HG03575 (cell line): ENCODE data around the gene AGFG2.

Source experiments
- ATAC-seq: cut with Tn5 transposase; IDR thresholded peaks from one replicate; pipeline ENCODE4 v1.9.1; 2021; ENCODE audit not compliant: unreplicated experiment, insufficient number of reproducible peaks, low FRiP score; ENCODE audit errors: extremely low read depth

The AGFG2 gene

DNA sequence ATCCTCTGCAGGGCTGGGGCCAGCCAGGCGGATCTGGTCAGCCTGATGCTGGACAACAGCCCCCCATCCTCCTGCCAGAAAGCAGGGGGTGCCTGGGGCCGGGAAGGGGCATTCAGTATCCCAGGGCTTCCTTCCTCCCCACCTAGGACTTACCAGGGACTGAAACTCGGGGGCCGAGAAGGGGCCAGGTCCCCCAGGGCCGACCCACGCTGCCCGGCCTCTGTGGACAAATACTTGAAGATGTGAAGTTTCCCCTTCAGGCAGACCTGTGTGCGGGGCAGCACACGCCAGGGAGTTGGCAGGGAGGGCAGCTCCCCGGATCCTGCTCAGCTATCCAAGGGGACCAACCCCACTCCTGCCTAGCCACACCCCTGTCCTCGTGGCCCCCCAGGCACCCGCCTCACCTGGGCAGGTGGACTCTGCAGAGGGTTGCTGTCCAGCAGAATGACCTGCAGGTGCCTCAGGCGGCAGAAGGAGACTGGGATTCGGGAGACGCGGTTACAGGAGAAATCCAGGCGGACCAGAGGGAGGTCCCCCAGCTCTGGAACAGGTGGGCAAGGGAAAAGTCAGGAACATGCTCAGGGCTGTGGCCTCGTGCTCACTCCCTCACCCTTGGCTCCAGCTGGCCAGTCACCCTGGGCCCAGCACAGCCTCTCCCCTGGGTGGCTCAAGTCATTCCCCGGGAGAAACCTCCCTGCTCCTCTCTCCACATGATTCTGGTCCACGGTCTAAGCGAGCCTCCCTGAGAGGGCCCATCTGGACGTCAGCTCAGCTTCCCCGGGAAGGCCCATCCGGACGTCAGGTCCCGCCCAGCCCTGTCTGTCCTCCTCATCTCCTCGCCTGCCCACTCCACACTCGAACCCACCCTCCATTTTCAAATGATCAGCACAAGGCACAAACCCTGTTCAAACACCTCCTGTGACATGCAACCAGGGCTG is 39.5 kb downstream of the AGFG2 start:
- ATAC-seq: no peak

DNA sequence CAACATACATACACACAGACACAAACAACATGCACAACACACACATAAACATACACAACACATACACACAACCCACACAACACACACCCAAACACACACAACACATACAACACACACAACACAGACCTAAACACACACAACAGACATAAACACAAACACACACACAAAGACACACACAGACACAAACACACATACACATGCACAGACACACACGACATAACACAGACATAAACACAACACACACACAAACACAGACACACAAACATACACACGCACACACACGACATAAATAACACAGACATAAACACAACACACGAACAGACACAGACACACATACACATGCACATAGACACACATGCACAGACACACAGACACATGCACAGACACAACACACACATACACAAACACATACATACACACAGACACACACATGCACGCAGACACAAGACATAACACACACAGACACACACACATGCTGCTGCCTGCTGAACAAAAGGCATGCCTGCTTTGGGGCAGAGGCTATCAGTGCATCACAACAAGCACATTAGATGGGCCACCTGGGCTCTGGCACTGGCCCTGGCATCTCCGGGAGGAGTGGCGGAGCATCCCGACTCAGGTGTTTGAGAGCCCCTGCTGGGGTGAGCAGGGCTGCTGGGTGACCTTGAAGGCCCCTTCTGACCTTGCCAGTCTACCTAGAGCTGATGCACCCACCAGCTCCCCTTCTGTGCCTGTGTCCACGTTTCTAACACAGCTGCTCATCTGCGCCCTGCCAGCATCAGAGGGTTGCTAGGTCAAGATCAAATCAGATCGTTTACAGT is 41.7 kb downstream of the AGFG2 start:
- ATAC-seq: no peak

DNA sequence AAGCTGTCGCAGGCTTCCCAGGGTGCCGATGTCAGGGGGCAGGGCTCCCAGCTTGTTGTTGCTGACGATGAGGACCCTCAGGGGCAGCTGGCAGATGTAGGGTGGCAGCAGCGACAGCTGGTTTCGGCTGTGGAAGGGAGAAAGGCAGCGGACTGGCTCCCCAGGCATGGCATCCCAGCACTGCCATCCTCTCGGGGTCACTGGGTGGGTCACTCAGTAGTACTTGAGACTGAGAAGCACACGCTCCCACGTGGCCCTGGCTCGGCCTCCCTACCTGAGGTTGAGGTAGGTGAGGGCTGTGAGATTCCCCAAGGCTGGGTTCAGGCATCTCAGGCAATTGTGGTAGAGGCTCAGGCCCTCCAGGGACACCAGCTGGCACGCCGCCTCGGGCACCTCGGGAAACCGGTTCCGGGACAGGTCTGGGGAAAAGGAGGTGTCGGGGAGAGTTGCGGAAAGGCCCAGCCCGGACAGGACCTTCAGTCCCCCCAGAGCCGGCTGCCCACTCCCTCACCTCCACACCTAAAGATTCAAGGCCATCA is 43.1 kb downstream of the AGFG2 start:
- ATAC-seq: no peak

DNA sequence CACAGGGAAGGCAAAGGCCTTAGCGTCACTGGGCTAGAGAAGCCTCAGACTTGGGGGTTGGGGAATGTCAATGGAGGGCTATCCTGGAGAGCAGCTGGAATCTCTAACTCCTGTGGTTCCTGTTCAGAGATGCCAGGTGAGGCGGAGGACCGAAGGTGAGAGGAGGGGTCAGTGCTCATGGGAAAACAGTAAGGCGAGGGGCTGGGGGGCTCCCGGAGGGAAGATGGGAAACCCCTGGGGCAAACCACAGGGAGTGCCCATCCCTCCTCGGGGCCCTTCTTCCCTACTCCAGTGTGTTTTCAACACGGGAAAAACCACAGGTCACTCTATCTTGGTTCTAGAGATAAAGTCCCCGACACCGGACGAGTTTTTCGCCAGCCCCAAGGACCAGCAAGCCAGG is 43.6 kb downstream of the AGFG2 start:
- ATAC-seq: no peak

DNA sequence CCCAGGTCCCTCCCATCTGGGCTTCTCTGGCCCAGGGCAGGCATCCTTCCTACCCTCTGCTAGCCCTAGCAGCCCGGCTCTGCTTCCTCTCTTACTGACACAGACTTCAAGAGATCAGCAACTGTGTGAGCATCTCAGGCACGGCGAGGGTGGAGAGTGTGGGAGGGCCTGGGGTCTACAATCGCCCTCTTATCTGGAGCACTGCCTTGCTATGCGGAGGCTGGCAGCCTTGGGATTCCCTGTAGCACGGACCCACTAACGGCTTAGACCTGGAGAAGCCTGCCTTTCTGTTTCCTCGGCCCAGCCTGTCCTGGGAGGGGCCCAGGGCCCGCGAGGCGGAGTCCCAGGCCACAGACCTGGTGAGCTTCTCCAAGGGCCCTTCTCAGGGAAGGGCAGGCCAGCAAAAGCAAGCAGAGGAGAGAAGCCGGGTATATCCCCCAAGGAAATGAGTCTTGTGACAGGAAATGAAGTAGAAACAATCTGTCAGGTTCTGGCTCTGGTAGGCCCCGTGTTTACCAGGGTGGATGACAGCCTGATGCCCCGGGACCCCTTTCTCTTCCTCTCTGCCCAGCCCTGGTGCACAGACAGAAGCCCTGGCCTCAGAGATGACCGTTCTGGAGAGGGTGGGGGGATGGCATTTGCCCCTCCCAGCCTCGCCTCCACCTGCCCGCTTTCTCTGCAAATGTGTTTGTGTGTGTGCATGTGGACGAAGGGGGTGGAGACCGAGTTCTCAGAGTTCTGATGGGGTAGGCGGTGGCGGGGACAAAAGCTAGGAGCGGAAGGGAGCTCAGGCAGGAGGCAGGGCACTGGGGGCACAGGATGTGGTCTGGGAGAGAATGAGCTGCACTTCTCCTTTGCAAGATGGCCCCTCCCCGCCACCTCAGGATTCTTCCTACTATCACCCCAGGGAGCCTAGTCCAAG is 44.4 kb downstream of the AGFG2 start:
- ATAC-seq: no peak

DNA sequence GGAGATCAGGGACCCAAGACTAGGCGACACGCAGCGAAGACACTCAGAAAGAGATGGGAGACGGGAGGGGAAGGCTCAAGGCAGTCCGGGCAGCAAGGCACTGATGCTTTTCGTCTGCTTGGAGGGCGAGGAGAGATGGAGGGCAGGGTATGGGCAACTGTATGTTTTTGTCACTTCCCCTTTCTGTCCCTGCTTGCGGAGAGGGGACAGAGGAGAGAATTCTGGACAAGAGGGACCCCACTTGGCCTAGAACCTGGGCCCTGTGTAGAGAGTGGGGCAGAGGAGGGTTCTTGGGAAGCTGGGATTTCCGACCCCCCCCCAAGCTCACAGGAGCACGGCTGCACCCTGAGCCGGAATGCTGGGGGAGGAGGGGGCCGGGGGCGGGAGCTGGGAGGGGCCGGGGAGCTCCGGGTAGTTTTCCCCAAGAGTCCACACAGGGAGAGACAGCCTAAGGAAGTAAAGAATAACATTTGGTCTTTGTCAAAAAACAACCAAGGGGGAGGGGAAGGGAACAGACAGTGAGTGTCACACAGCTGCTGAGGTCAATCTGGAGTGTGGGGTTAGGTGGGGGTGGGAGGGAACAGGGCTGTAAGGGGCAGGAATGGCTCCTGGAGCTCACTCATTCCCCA is 45.2 kb downstream of the AGFG2 start:
- no peak for ATAC-seq

DNA sequence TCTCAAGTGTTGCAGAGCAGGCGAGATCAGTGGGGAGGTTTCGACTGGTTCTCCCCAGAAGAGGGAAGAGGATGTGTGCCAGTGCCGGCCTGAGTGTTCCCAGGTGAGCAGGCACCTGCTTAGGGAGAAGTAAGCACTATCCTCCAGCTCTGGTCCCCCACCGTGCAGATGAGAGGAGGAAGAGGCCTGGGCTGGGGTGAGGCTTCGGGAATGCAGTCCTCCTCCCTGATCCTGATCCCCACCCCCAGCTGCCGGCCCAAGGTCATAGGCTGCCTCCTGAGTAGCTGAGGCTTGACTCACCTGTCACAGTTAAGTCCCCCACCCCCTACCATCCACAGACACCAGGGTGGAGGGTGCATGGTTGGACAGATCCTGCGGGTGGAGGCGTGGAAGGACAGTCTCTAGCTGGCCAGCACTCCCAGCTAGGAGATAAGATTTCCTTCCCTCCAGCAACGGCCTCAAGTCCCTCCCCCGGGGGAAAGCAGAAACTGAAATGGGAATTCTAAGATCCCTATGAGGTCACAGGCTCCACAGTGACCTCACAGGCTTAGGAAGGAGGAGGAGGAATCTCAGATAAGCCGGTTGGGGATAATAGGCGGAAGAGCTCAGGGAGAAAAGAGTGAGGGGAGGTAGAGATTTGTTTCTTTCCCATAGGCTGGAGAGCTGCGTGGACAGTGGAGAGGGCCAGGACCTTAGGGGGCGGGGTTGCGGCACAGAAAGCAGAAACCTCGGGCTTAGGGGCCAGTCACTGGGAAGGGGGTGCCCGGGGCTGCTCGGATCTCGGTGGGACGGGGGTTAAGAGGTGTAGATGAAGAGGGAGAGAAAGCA is 45.9 kb downstream of the AGFG2 start:
- no peak for ATAC-seq

DNA sequence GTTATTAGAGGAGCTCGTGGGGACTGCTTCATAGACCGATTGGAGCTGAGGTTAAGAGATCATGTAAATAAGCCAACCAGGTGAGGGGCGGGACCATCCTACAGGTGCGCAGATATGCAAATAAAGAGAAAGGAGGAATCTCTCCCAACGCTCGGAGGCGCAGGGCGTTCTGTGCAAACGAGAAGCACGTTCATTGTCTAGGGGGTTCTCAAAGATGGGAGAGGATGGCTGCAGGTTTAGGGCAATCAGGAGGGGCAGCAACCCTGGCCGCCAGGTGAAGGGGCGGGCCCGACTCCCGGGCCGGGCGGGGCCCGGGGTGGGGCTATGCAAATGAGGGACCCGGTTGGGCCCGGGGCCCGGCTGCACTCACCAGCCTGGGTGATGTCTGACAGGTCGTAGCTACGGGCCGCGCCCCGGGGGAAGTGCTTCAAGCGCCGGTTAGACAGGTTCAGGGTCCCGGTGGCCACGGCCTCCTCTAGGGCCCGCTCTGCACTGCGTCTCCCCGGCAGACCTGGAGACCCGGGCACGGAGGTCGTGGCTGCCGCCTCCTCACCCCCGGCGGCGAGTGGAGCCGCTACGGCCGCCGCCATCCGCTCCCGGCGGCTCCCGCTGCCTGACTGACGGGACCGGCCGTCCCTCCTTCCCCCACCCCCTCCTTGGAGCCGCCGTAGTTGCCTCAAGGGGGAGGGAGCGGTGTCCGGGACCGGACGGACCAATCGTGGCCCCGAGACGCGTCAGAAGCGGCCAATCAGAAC is 46.7 kb downstream of the AGFG2 start, which contains the start of gene LRCH4:
Gene LRCH4 (minus strand): TSS at position 619 of the 755 bp plus-strand sequence. CDS start 29 bp downstream, at position 590.
- no peak for ATAC-seq

DNA sequence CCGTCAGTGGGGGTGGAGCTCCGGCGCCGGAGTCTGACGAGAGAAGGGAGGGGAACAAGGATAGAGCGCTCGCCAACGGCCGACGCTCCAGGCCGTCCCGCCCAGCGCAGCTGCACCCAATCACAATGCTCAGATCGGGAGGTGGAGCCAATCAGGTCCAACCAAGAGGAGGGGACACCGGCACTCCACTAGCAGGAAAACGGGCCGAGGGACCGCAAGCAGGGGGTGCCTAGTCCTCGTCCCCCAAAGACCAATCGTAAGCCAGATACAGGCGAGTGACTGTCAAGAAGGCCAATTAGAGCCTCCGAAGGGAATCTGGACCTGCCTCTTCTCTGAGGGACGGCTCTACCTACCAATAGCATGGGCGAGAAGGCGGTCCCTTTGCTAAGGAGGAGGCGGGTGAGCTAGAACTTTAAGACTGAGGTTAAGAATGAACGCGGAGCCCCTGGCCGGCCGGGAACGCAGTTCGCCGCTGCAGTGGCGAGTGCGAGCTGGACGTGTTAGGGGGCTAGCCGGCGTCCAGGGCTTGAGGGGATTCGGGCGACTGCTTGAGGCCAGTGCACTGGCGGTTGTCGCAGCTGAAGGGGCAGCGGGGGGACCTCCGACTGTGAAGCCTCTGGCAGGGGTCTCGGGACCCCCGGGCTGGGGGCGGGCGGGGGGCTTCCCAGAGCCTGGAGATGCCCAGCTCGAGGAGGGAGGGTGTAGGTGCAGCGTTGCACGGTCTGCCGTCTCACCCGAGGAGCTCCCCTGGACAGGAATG is 47.4 kb downstream of the AGFG2 start, which contains the start of gene FBXO24:
Gene FBXO24 (plus strand): TSS at position 63 of the 760 bp plus-strand sequence. CDS start 298 bp downstream, at position 361.
- ATAC-seq: peak; percentile 80

DNA sequence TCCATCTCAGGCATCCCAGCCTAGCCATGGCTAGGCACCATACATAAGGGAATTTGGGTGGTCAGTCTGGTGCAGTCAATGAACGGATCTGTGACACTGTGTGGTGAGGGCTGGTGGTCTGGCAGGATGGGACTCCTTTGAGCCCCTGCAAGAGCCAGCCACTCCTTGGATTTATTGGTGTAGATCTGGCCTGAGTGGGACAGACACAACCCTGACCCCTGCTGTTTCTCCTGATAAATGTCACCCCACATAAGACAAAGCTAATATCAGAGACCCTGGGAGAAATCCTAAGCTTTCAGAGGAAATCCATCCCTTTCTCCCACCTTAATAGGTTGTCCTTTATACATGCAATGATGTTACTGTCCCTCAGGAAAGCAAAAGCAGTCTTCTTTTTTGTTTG is 49.4 kb downstream of the AGFG2 start:
- no peak for ATAC-seq

DNA sequence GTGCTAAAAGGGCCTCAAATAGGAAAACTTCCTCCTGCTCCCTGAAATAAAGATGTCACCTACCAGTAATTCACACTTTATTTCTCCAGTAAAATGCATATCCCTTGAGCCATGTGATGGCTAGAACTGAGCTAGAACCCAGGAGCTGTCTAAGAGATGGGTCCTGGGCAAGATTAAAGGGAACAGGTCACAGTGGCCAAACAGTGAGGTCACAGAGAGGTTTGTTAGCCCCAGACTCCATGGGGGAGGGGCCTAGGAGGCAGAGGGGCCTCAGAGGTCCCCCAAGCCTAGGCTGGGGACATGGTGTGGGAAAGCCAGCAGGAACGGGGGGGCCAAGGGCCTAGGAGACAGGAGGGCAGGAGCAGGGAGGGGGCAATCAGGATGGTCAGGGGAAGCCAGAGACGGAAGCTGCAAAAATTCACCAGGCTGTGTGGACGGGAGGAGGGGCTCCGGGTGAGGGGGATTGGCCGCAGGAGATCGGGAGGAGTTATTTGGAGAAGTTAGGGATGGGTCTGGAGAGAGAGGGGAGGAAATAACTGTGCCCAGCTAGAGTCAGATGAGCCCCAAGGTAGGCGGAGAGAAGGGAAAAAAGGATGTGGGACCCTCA is 50.4 kb downstream of the AGFG2 start:
- no peak for ATAC-seq

DNA sequence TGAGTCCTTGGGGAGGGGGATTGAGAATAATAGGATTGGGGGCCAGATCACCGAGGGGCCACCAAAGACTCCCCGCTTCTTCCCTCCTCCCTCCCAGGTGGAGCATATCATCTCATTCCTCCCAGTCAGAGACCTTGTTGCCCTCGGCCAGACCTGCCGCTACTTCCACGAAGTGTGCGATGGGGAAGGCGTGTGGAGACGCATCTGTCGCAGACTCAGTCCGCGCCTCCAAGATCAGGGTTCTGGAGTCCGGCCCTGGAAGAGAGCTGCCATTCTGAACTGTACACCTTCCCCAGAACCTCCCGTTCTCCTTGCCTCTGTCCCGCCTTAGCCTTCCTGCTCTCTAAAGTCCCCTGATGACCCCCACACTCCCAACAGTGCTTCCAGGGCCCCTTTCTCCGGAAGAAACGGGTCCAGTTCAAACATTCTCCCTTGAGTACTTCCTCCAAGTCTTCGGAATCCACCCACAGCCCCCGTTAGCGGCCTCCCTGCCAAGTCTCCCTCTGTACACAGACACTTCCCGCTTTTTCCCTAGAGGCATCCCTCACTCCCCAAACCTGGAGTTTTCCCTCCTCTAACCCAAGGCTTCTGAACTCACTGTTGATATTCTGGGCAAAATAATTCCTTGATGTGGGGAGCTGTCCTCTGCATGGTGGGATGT is 51.2 kb downstream of the AGFG2 start:
- no peak for ATAC-seq

DNA sequence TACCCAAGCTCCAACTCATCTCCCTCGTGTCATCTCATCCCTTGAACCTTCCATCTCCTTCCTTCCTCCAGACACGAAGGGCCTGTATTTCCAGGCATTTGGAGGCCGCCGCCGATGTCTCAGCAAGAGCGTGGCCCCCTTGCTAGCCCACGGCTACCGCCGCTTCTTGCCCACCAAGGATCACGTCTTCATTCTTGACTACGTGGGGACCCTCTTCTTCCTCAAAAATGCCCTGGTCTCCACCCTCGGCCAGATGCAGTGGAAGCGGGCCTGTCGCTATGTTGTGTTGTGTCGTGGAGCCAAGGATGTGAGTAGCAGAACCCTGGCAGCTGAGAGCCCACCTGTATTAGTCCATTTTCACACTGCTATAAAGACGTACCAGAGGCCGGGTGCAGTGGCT is 52.6 kb downstream of the AGFG2 start:
- ATAC-seq: no peak

DNA sequence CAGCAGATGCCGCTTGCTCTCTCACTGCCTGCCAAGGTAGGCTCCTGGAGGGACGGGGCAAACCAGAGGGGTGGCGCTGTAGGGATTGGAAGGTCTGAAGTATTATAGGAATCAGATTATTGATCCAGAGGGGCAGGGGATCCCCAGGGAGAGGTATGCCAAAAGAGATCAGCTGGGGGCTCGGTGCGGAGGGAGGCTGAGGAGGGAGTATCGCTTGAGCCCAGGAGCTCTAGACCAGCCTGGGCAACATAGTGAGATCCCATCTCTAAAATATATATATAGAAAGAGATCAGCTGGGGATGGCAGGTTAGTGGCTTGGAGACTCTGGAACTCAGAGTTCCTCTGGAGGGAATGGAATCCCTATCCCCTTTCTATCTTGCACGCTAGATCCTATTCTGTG is 56.2 kb downstream of the AGFG2 start:
- no peak for ATAC-seq

DNA sequence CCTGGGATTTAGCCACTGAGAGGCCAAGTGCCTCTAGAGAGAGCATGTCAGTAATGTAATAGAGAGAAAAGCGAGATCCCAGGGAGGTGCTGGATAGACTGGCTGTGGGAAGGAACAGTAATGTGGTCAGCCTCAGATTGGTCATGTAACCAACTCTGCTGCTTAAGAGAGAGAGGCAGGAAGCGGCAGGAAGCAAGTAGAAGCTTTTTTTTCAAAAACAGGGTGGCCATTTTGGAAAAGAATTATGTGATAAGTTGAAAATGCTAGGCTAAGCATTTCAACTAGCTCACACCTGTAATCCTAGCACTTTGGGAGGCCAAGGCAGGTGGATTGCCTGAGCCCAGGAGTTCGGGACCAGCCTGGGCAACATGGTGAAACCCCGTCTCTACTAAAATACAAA is 59.4 kb downstream of the AGFG2 start:
- ATAC-seq: no peak
